ENCODE measurements around the gene IFFO2.

- TF ChIP-seq ZFP3 (CRISPR knock-in tag; IDR thresholded peaks at IDR 0.05) (no peak), PATZ1 (CRISPR knock-in tag; IDR thresholded peaks at IDR 0.05; ENCODE audit: borderline replicate concordance) (no peak), ESRRG (CRISPR knock-in tag; IDR thresholded peaks at IDR 0.05) (no peak), ZC3H10 (CRISPR knock-in tag; IDR thresholded peaks at IDR 0.05) (no peak), ARNTL (CRISPR knock-in tag; IDR thresholded peaks at IDR 0.05; ENCODE audit: borderline replicate concordance, low read depth) (no peak), ZNF565 (CRISPR knock-in tag; conservative IDR thresholded peaks at IDR 0.05; ENCODE audit: low read depth) (no peak), RARB (CRISPR knock-in tag; IDR thresholded peaks at IDR 0.05) (no peak), TCF4 (CRISPR knock-in tag; IDR thresholded peaks at IDR 0.05; ENCODE audit: borderline replicate concordance) (no peak)
- TF ChIP-seq, protein P1, sequence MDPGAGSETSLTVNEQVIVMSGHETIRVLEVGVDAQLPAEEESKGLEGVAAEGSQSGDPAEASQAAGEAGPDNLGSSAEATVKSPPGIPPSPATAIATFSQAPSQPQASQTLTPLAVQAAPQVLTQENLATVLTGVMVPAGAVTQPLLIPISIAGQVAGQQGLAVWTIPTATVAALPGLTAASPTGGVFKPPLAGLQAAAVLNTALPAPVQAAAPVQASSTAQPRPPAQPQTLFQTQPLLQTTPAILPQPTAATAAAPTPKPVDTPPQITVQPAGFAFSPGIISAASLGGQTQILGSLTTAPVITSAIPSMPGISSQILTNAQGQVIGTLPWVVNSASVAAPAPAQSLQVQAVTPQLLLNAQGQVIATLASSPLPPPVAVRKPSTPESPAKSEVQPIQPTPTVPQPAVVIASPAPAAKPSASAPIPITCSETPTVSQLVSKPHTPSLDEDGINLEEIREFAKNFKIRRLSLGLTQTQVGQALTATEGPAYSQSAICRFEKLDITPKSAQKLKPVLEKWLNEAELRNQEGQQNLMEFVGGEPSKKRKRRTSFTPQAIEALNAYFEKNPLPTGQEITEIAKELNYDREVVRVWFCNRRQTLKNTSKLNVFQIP (CRISPR knock-in tag; IDR thresholded peaks at IDR 0.05; ENCODE audit: borderline replicate concordance, low read depth): no peak
Measured at GRCh38 chr1:18928406-18928805, 28.1 kb downstream of the IFFO2 start.
